ENCODE measurements around the gene KRT74. TPM values are rescaled to one million over a fixed set of nuclear protein-coding genes. Genes with fewer than 3 reads are reported as not detected.

KRT74 gene
- polyA plus RNA-seq (2011; rRNA removed) = not detected in 2 replicates
- 0.01 TPM in 1 of 2 replicates, not detected in the other for polyA plus RNA-seq (2012; cell fraction: cytosol; rRNA removed)
- not detected in 2 replicates for polyA plus RNA-seq (2012; cell fraction: nucleus; rRNA removed)
- not detected in 3 replicates for polyA plus RNA-seq (2017; fragmentation: RNase III; extraction: RNeasy Plus Mini Kit Qiagen cat#74134 plus additional on column Dnase treatment)
- not detected in 2 replicates for polyA minus RNA-seq (2011; rRNA and poly(A)+ RNA removed)

DNA sequence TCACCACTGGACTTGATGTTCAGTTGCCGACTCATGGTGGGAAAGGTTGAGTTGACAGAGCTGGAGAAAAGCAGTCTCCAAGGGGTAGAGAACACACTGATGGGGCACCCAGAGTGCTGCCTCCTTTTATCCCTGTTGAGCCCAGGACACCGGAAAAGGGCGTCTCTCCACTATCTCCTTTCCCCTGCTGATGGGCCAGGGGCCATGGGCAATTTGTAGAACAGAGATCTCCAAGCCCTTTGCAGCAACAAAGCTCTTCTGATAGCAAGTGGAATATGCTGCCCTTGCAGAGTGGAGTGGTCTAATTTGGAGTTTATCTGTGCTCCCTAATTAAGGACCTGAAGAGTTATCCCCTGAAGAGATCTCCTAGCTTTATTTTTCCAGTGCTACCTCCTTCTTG lies at the start of gene KRT74:
KRT74 (minus strand) TSS at position 101 of the 400 bp plus-strand sequence; CDS start at position 35, 66 bp downstream.
- FAIRE-seq (no peak), DNase-seq (ENCODE audit: low read depth in 1 of 2, low spot score in 1 of 2) (no peak), ATAC-seq (no peak)
- CTCF ChIA-PET = interaction anchor here (0.6 to 5.3 kb wide), 10 partner anchors 9 to 434 kb away, joined by 3 to 39 read pairs (median 4); no protein-coding TSS in a partner anchor
- H3K4me1 ChIP-seq = no peaks in the 10 kb centered on the region
- TF ChIP-seq, protein P1, sequence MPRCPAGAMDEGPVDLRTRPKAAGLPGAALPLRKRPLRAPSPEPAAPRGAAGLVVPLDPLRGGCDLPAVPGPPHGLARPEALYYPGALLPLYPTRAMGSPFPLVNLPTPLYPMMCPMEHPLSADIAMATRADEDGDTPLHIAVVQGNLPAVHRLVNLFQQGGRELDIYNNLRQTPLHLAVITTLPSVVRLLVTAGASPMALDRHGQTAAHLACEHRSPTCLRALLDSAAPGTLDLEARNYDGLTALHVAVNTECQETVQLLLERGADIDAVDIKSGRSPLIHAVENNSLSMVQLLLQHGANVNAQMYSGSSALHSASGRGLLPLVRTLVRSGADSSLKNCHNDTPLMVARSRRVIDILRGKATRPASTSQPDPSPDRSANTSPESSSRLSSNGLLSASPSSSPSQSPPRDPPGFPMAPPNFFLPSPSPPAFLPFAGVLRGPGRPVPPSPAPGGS (IDR thresholded peaks at IDR 0.05) = no peak
- no peak for TF ChIP-seq POLR2A (IDR thresholded peaks at IDR 0.05; ENCODE audit: low read length)
- TF ChIP-seq FOXS1 (CRISPR knock-in tag; IDR thresholded peaks at IDR 0.05) = no peak
- TF ChIP-seq ZNF302 (CRISPR knock-in tag; IDR thresholded peaks at IDR 0.05) = no peak
- TF ChIP-seq ZSCAN20 (CRISPR knock-in tag; IDR thresholded peaks at IDR 0.05) = no peak
- TF ChIP-seq, protein P2, sequence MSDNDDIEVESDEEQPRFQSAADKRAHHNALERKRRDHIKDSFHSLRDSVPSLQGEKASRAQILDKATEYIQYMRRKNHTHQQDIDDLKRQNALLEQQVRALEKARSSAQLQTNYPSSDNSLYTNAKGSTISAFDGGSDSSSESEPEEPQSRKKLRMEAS (IDR thresholded peaks at IDR 0.05) = no peak
- TF ChIP-seq, protein P3, sequence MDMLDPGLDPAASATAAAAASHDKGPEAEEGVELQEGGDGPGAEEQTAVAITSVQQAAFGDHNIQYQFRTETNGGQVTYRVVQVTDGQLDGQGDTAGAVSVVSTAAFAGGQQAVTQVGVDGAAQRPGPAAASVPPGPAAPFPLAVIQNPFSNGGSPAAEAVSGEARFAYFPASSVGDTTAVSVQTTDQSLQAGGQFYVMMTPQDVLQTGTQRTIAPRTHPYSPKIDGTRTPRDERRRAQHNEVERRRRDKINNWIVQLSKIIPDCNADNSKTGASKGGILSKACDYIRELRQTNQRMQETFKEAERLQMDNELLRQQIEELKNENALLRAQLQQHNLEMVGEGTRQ (IDR thresholded peaks at IDR 0.05) = no peak
- no peak for TF ChIP-seq KDM1A (IDR thresholded peaks at IDR 0.05; ENCODE audit: low read depth)
- no peak for TF ChIP-seq SMC3 (IDR thresholded peaks at IDR 0.05)
- TF ChIP-seq, protein P4, sequence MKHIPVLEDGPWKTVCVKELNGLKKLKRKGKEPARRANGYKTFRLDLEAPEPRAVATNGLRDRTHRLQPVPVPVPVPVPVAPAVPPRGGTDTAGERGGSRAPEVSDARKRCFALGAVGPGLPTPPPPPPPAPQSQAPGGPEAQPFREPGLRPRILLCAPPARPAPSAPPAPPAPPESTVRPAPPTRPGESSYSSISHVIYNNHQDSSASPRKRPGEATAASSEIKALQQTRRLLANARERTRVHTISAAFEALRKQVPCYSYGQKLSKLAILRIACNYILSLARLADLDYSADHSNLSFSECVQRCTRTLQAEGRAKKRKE (CRISPR knock-in tag; IDR thresholded peaks at IDR 0.05; ENCODE audit: low read depth) = no peak
- no peak for TF ChIP-seq SREBF2 (IDR thresholded peaks at IDR 0.05)
- H3K27ac ChIP-seq = no peak within 1 kb of the TSS
- no peak within 1 kb of the TSS for H3K4me2 ChIP-seq
- H3K9me3 ChIP-seq = no peaks in the 10 kb centered on the region
- POLR2A ChIA-PET = no interaction called here
- no peak within 1 kb of the TSS for H3K4me3 ChIP-seq
- WGBS (ENCODE audit: missing lambda C conversion rate) = 87% methylated on average over 3 of the region's 3 CpGs

DNA sequence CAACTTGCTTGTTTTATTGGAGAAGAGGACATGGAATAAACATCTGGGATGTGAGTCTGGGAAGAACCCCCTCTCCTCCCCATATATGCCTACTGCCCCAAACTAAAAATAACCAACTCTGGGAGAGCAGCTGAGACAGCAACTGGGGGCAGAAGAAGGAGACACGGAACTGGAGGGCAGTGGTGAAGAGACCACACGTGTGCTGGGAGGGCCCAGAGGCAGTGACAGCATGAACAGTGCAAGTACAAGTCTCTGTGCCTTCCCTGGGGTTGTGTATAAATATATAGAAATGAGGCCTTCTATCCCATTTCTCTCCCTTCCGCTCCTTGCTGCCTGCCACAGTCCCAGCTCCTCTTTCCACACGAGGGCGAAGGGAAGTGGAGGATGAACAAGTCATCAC lies 48.7 kb upstream of the KRT74 start:
- WGBS (ENCODE audit: missing lambda C conversion rate) = 48% methylated on average over 5 of the region's 5 CpGs
- no peak for ATAC-seq

DNA sequence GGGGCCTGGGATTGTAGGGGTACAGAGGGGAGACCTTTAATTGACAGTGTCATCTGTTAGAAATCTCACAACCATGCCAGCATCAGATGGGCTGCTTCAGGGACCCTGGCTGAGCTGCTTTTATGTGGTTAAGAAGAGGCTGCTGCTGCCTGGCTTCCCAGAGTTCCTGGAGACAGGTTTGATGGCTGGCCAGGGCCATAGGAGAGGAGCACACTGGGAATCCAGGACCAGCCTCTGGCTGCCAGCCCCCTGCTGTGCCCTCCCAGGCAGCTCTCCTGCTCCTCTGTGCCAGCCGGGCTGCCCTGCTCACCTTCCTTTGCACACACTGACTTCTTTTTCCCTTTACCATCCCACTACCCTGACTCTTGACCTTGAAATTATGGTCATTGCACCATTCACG lies 45.2 kb upstream of the KRT74 start:
- no peak for ATAC-seq
- no peak for DNase-seq (ENCODE audit: low read depth in 1 of 2, low spot score in 1 of 2)
- Histone ChIP-seq H3K9me3 (no peaks in the 10 kb centered on the region), H3K4me3 (no peak overlapping the region), H3K4me2 (no peak overlapping the region), H3K27ac (no peak overlapping the region), H3K4me1 (no peaks in the 10 kb centered on the region)
- TF ChIP-seq CBX8 (IDR thresholded peaks at IDR 0.05) = no peak
- TF ChIP-seq, protein P4 (CRISPR knock-in tag; IDR thresholded peaks at IDR 0.05; ENCODE audit: low read depth) = no peak
- TF ChIP-seq, protein P5, sequence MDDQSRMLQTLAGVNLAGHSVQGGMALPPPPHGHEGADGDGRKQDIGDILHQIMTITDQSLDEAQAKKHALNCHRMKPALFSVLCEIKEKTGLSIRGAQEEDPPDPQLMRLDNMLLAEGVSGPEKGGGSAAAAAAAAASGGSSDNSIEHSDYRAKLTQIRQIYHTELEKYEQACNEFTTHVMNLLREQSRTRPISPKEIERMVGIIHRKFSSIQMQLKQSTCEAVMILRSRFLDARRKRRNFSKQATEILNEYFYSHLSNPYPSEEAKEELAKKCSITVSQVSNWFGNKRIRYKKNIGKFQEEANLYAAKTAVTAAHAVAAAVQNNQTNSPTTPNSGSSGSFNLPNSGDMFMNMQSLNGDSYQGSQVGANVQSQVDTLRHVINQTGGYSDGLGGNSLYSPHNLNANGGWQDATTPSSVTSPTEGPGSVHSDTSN (IDR thresholded peaks at IDR 0.05) = no peak
- TF ChIP-seq FOSB (CRISPR knock-in tag; IDR thresholded peaks at IDR 0.05) = no peak
- TF ChIP-seq MAZ (IDR thresholded peaks at IDR 0.05; ENCODE audit: borderline replicate concordance, low read depth, low read length) = no peak
- TF ChIP-seq, protein P6, sequence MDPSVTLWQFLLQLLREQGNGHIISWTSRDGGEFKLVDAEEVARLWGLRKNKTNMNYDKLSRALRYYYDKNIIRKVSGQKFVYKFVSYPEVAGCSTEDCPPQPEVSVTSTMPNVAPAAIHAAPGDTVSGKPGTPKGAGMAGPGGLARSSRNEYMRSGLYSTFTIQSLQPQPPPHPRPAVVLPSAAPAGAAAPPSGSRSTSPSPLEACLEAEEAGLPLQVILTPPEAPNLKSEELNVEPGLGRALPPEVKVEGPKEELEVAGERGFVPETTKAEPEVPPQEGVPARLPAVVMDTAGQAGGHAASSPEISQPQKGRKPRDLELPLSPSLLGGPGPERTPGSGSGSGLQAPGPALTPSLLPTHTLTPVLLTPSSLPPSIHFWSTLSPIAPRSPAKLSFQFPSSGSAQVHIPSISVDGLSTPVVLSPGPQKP (IDR thresholded peaks at IDR 0.05; ENCODE audit: low read depth, low read length) = no peak
- no peak for TF ChIP-seq TP53 (CRISPR knock-in tag; IDR thresholded peaks at IDR 0.05)
- TF ChIP-seq, protein P7, sequence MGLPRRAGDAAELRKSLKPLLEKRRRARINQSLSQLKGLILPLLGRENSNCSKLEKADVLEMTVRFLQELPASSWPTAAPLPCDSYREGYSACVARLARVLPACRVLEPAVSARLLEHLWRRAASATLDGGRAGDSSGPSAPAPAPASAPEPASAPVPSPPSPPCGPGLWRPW (IDR thresholded peaks at IDR 0.05) = no peak
- TF ChIP-seq POLR2A (IDR thresholded peaks at IDR 0.05; ENCODE audit: low read length) = no peak
- TF ChIP-seq EP300 (IDR thresholded peaks at IDR 0.05) = no peak
- TF ChIP-seq KDM1A (IDR thresholded peaks at IDR 0.05; ENCODE audit: low read depth) = no peak
- no peak for FAIRE-seq
- ChIA-PET POLR2A (no interaction called here), CTCF (interaction anchor here (2.5 kb wide), 1 partner anchor 252 kb away, joined by 6 read pairs; no protein-coding TSS in a partner anchor)
- 67% methylated on average over 2 of the region's 2 CpGs for WGBS (ENCODE audit: missing lambda C conversion rate)

More for the DNA sequence above, 48.7 kb upstream of the KRT74 start:
- DNase-seq (ENCODE audit: low read depth in 1 of 2, low spot score in 1 of 2) = no peak
- POLR2A ChIA-PET = no interaction called here
- FAIRE-seq = no peak
- H3K4me2 ChIP-seq = no peak overlapping the region
- CTCF ChIA-PET = interaction anchor here (0.9 kb wide), 1 partner anchor 248 kb away, joined by 3 read pairs; no protein-coding TSS in a partner anchor
- TF ChIP-seq ZFP36 (IDR thresholded peaks at IDR 0.05; ENCODE audit: borderline replicate concordance, partially characterized antibody) (no peak), RNF2 (IDR thresholded peaks at IDR 0.05; ENCODE audit: borderline replicate concordance, low read depth) (no peak), PHF8 (IDR thresholded peaks at IDR 0.05; ENCODE audit: borderline replicate concordance, low read depth) (no peak), RARB (CRISPR knock-in tag; IDR thresholded peaks at IDR 0.05) (no peak), FOSL2 (IDR thresholded peaks at IDR 0.05) (no peak), FOSL2 (CRISPR knock-in tag; IDR thresholded peaks at IDR 0.05) (no peak), HDAC2 (IDR thresholded peaks at IDR 0.05) (no peak), HOXB13 (CRISPR knock-in tag; IDR thresholded peaks at IDR 0.05; ENCODE audit: low read depth) (no peak), POLR2A (IDR thresholded peaks at IDR 0.05; ENCODE audit: low read length) (no peak), JUNB (IDR thresholded peaks at IDR 0.05) (no peak)
- TF ChIP-seq, protein P2 (IDR thresholded peaks at IDR 0.05) = no peak
- no peaks in the 10 kb centered on the region for H3K9me3 ChIP-seq
- no peak overlapping the region for H3K4me3 ChIP-seq
- H3K4me1 ChIP-seq = peaks cover 6% of the 10 kb centered on the region; the same call in 1 of the 3 replicates
- H3K27ac ChIP-seq = no peak overlapping the region

Measured in A549 (cell line).